MCF 10A (cell line): Measurements from ENCODE around the gene ORC2. TPM values are rescaled to one million over a fixed set of nuclear protein-coding genes. Genes with fewer than 3 reads are reported as not detected.

Experiments used
- Bru-seq: library from RNA; stranded (reverse); fragments of 400-500 nt; gene quantifications from one replicate; lab custom pipeline; 2021; lab: Mats Ljungman, UMichigan
- BruChase-seq, 2 experiments: library from RNA; stranded (reverse); fragments of 400-500 nt; gene quantifications; one replicate each; lab custom pipeline; 2021; lab: Mats Ljungman, UMichigan
- BruUV-seq: library from RNA; stranded (reverse); fragments of 400-500 nt; replicated peaks from 2 replicates; lab custom pipeline; 2021; lab: Mats Ljungman, UMichigan
- CTCF ChIA-PET: fragments of 300-600 bp; sonication (Branson Sonifier 250); formaldehyde crosslinking; extraction: SDS; loops from one replicate; lab custom pipeline; 2021; ENCODE audit warnings: antibody characterized with exemption, inconsistent platforms; lab: Yijun Ruan, JAX
- POLR2A ChIA-PET: fragments of 300-600, 350-650 bp; sonication (Branson Sonifier 250); formaldehyde crosslinking; extraction: SDS; loops from one replicate; lab custom pipeline; 2020; ENCODE audit warnings: antibody characterized with exemption, inconsistent platforms; lab: Yijun Ruan, JAX
- DNase-seq: peaks from one replicate; pipeline ENCODE4 v3.0.0-alpha.2; 2018; ENCODE audit not compliant: unreplicated experiment
- H3K27ac Mint-ChIP-seq: one replicate; pipeline ENCODE4 v1.8.0; 2022; ENCODE audit warnings: mild to moderate bottlenecking, low read depth, mixed read lengths; ENCODE audit not compliant: unreplicated experiment
- H3K27me3 Mint-ChIP-seq: one replicate; pipeline ENCODE4 v1.8.0; 2022; ENCODE audit warnings: mixed read lengths; ENCODE audit not compliant: insufficient read depth, unreplicated experiment
- H3K36me3 Mint-ChIP-seq: one replicate; pipeline ENCODE4 v1.8.0; 2022; ENCODE audit warnings: mild to moderate bottlenecking, moderate library complexity, mixed read lengths; ENCODE audit not compliant: insufficient read depth, unreplicated experiment
- H3K4me1 Mint-ChIP-seq: one replicate; pipeline ENCODE4 v1.8.0; 2022; ENCODE audit warnings: mixed read lengths; ENCODE audit not compliant: insufficient read depth, unreplicated experiment
- H3K4me3 Mint-ChIP-seq: one replicate; pipeline ENCODE4 v1.8.0; 2022; ENCODE audit warnings: mild to moderate bottlenecking, moderate library complexity, mixed read lengths; ENCODE audit not compliant: unreplicated experiment
- H3K9me3 Mint-ChIP-seq: one replicate; pipeline ENCODE4 v1.8.0; 2022; ENCODE audit warnings: mixed read lengths; ENCODE audit not compliant: unreplicated experiment
- intact Hi-C: fragments of 100-400 bp; cut with micrococcal nuclease; formaldehyde crosslinking; loops from 2 replicates; pipeline ENCODE4 v1.14.1; 2022
- long read RNA-seq: library from polyadenylated mRNA; stranded (forward); transcript quantifications from one replicate; pipeline ENCODE4 v2.0.0, GENCODE V29; 2022
- total RNA-seq: library from RNA; stranded (reverse); gene quantifications from 2 replicates; pipeline ENCODE4 v1.2.3, GENCODE V29; 2022
- TF ChIP-seq, protein P1 (sequence below): fragments of 200-600 bp; IDR thresholded peaks from one replicate; pipeline ENCODE4 v1.8.0; 2022; ENCODE audit warnings: antibody characterized with exemption, mild to moderate bottlenecking; ENCODE audit not compliant: unreplicated experiment

The ORC2 gene
- total RNA-seq (51.5 and 54.4 TPM in 2 replicates), Bru-seq, nascent RNA (percentile 86 among the genes with signal in this experiment), BruChase-seq, experiment 1, labeled RNA remaining after a 6-hour chase (percentile 85 among the genes with signal in this experiment), BruChase-seq, experiment 2, labeled RNA remaining after a 2-hour chase (percentile 86 among the genes with signal in this experiment)
- long read RNA-seq, full-length matches to known transcripts: 29 of 40 reads
- long read RNA-seq, partial matches to known transcripts: 2 of 40 reads
- long read RNA-seq, other reads (novel, unspliced or antisense): 9 of 40 reads

DNA sequence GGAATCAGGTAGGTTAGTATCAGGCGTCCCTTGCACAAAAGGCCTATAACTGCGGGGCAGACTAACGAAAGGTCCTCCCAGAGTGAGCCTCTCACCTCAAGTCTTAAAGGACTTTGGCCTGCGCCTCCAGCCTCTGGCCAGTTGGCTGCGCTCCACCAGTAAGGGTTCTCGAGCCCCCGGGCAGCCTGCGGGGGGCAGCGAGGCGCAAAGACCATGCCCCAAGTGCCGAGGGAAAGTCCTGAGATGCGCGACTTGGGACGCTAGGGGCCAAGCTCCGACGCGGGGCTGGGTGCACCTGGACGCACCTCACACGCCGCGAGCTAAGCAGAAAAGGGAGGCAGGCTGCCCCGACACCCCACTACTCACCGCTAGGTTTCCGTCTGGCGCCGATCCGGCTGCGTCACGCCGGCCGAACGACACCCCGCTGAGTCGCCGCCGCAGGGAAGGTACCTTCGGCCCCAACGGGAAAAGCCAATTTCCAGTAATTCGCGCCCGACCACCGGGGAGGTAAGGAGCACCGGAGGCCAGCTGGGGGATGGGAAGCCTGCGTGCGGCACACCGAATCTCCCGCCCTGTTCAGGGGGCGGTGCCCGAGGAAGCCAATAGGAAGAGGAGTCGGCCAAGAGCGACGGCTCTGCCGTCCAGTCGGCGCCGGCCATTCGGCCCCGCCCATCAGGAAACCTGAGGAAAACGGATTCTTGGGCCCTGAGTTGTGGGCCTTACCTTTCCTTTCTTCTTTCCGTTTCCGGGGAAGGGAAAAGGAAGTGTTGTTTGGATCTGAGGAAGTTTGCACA lies at the start of gene ORC2:
Gene ORC2, minus strand, starts transcription at position 537 of the 794 bp plus-strand sequence. CDS start 5,537 bp downstream, outside the sequence.
- no TSS peak for BruUV-seq
- peak within 1 kb of the TSS; percentile 76 for H3K27ac Mint-ChIP-seq
- peak within 1 kb of the TSS; percentile 86 for H3K4me3 Mint-ChIP-seq
- no peaks in the 10 kb centered on the region for H3K9me3 Mint-ChIP-seq
- DNase-seq: peak; percentile 96
- TF ChIP-seq, protein P1, sequence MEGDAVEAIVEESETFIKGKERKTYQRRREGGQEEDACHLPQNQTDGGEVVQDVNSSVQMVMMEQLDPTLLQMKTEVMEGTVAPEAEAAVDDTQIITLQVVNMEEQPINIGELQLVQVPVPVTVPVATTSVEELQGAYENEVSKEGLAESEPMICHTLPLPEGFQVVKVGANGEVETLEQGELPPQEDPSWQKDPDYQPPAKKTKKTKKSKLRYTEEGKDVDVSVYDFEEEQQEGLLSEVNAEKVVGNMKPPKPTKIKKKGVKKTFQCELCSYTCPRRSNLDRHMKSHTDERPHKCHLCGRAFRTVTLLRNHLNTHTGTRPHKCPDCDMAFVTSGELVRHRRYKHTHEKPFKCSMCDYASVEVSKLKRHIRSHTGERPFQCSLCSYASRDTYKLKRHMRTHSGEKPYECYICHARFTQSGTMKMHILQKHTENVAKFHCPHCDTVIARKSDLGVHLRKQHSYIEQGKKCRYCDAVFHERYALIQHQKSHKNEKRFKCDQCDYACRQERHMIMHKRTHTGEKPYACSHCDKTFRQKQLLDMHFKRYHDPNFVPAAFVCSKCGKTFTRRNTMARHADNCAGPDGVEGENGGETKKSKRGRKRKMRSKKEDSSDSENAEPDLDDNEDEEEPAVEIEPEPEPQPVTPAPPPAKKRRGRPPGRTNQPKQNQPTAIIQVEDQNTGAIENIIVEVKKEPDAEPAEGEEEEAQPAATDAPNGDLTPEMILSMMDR: peak; percentile 61
- CTCF ChIA-PET: interaction anchor here (0.6 to 6.3 kb wide), 28 partner anchors 8 to 414 kb away, joined by 3 to 31 read pairs (median 4); no protein-coding TSS in a partner anchor
- H3K27me3 Mint-ChIP-seq: no peaks in the 10 kb centered on the region
- POLR2A ChIA-PET: interaction anchor here (0.6 to 7.4 kb wide), 37 partner anchors 7 to 1274 kb away, joined by 3 to 87 read pairs (median 4); partner anchors contain the start of genes ALS2, CFLAR, CLK1 and HYCC2
- peaks cover 52% of the 10 kb centered on the region for H3K4me1 Mint-ChIP-seq
- H3K36me3 Mint-ChIP-seq: peaks cover 43% of the 10 kb centered on the region
- intact Hi-C loops: loop anchor here (1.0 to 5.0 kb wide), 4 partner anchors 106 to 269 kb away; no protein-coding TSS in a partner anchor

DNA sequence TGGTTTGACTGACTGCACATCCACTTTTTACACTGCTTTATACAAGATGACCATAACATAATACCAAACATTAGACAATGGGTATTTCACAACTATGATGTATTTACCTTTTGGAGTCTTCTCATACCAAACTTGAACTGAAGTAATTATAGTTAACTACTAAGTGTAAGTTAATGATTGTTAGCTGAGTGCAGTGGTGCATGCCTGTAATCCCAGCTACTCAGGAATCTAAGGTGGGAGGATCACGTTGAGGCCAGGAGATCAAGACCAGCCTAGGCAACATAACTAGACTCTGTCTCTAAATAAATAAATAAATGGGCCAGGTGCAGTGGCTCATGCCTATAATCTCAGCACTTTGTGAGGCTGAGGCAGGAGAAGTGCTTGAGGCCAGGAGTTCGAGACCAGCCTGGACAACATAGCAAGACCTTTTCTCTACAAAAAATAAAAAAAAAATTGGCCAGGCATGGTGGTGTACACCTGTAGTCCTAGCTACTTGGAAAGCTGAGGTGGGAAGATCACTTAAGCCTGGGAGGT lies 44.9 kb upstream of the ORC2 start:
- intact Hi-C loops: no loop called here
- no peaks in the 10 kb centered on the region for H3K9me3 Mint-ChIP-seq
- no peak for DNase-seq
- POLR2A ChIA-PET: no interaction called here
- H3K4me3 Mint-ChIP-seq: no peak overlapping the region
- TF ChIP-seq, protein P1: no peak
- H3K27ac Mint-ChIP-seq: no peak overlapping the region
- H3K4me1 Mint-ChIP-seq: no peaks in the 10 kb centered on the region
- no peaks in the 10 kb centered on the region for H3K27me3 Mint-ChIP-seq
- H3K36me3 Mint-ChIP-seq: peaks cover 60% of the 10 kb centered on the region
- CTCF ChIA-PET: interaction anchor here (0.6 kb wide), 1 partner anchor 23 kb away, joined by 3 read pairs; no protein-coding TSS in a partner anchor
- BruUV-seq: no TSS peak

DNA sequence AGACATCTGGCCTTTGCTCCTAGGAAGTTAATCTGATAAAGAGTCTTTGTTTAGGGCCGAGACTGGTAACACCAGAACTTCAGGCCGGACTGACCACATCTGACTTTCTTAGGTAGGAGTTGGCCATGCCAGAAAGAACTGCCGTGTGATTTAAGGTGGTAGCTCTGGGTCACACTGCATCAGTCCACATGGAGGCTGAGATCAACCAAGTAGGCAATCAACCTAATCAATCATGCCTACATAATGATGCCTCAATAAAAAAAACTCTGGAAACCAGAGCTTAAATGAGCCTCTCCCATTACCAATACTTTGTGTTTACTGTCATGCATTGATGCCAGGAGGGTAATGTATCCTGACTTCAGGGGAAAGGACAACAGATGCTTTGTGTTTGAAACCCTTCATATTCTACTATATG lies 44.1 kb upstream of the ORC2 start:
- no peaks in the 10 kb centered on the region for H3K27me3 Mint-ChIP-seq
- BruUV-seq: no TSS peak
- TF ChIP-seq, protein P1: no peak
- no peaks in the 10 kb centered on the region for H3K4me1 Mint-ChIP-seq
- CTCF ChIA-PET: no interaction called here
- H3K9me3 Mint-ChIP-seq: no peaks in the 10 kb centered on the region
- H3K4me3 Mint-ChIP-seq: no peak overlapping the region
- DNase-seq: no peak
- POLR2A ChIA-PET: no interaction called here
- H3K36me3 Mint-ChIP-seq: peaks cover 63% of the 10 kb centered on the region
- intact Hi-C loops: no loop called here
- no peak overlapping the region for H3K27ac Mint-ChIP-seq
